Measurements from ENCODE around the gene AFTPH. TPM values are rescaled to one million over a fixed set of nuclear protein-coding genes. Genes with fewer than 3 reads are reported as not detected.

AFTPH gene
- total RNA-seq, 1 experiment from 2014 or later, result 40.5 TPM

DNA sequence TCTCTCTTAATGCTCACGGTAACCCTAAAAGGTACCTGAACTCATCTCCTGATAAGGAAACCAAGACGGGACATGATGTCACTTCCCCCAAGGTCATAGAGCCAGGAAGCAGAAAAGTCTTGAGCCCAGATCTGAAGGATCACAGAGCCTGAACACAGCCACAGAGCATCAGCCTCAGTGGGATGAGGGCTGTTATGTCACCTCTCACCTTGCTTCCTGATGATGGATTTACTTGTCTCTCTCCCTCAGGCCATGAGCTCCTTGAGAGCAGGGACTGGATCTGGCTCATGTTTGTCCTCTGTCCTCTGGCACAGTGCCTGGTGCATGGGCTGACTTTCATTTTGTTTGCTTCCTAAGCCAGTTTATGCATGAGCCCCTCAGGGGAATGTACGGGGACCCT is 75.3 kb downstream of the AFTPH start:
- intact Hi-C loops (cut with micrococcal nuclease; ENCODE audit: unreplicated experiment), result no loop called here
- Histone ChIP-seq H3K4me1 (replicated peaks; ENCODE audit: insufficient read depth) (peaks cover 28% of the 10 kb centered on the region), H3K27ac (no peak overlapping the region), H3K4me2 (peak overlapping the region; percentile 45; the same call in 1 of the 2 replicates), H3K27me3 (ENCODE audit: insufficient read depth, low read depth) (no peaks in the 10 kb centered on the region), H3K4me3 (no peak overlapping the region), H3K9me2 (ENCODE audit: insufficient read depth) (no peaks in the 10 kb centered on the region), H4K20me1 (ENCODE audit: insufficient read depth) (no peaks in the 10 kb centered on the region), H3F3A (ENCODE audit: insufficient read depth, low read depth) (peaks cover 15% of the 10 kb centered on the region; the same call in 1 of the 2 replicates), H3K79me2 (ENCODE audit: low read depth) (no peaks in the 10 kb centered on the region), H3K9me3 (ENCODE audit: insufficient read depth, low read depth) (0 out of 2 replicates have a peak, but pooled peaks cover 4% of the 10 kb centered on the region), H2AFZ (no peak overlapping the region), H3K36me3 (ENCODE audit: low read depth) (no peaks in the 10 kb centered on the region)
- ChIA-PET POLR2A (ENCODE audit: unreplicated experiment) (no interaction called here), CTCF (no interaction called here)
- peak in 1 of 2 experiments; percentile 64 for DNase-seq
- BruUV-seq (replicated peaks), result no TSS peak
- TF ChIP-seq CTCF (conservative IDR thresholded peaks at IDR 0.05) (no peak), EZH2 (IDR thresholded peaks at IDR 0.05; ENCODE audit: low read depth) (no peak)

- BruUV-seq (replicated peaks), result no TSS peak
- Histone ChIP-seq H3K9me2 (ENCODE audit: insufficient read depth) (no peaks in the 10 kb centered on the region), H2AFZ (no peak overlapping the region), H3K79me2 (ENCODE audit: low read depth) (no peaks in the 10 kb centered on the region), H3K27me3 (ENCODE audit: insufficient read depth, low read depth) (no peaks in the 10 kb centered on the region), H3K27ac (no peak overlapping the region), H3K9me3 (ENCODE audit: insufficient read depth, low read depth) (0 out of 2 replicates have a peak, but pooled peaks cover 4% of the 10 kb centered on the region), H4K20me1 (ENCODE audit: insufficient read depth) (no peaks in the 10 kb centered on the region), H3K4me1 (replicated peaks; ENCODE audit: insufficient read depth) (peaks cover 24% of the 10 kb centered on the region), H3K4me3 (no peak overlapping the region), H3K4me2 (no peak overlapping the region), H3F3A (ENCODE audit: insufficient read depth, low read depth) (peaks cover 8% of the 10 kb centered on the region), H3K36me3 (ENCODE audit: low read depth) (no peaks in the 10 kb centered on the region)
- DNase-seq, result no peak
- intact Hi-C loops (cut with micrococcal nuclease; ENCODE audit: unreplicated experiment), result no loop called here
- POLR2A ChIA-PET (ENCODE audit: unreplicated experiment), result no interaction called here
- CTCF ChIA-PET, result no interaction called here
- TF ChIP-seq EZH2 (IDR thresholded peaks at IDR 0.05; ENCODE audit: low read depth) (no peak), CTCF (conservative IDR thresholded peaks at IDR 0.05) (no peak)
These were observed 77.1 kb downstream of the AFTPH start for GRCh38 chr2:64601034-64601754.

GRCh38 chr2:64601785-64602391 is 77.8 kb downstream of the AFTPH start:
- H3K27ac ChIP-seq, result no peak overlapping the region
- ChIA-PET POLR2A (ENCODE audit: unreplicated experiment) (no interaction called here), CTCF (no interaction called here)
- no peaks in the 10 kb centered on the region for H4K20me1 ChIP-seq (ENCODE audit: insufficient read depth)
- H3K9me2 ChIP-seq (ENCODE audit: insufficient read depth), result no peaks in the 10 kb centered on the region
- no peak overlapping the region for H2AFZ ChIP-seq
- peaks cover 28% of the 10 kb centered on the region for H3K4me1 ChIP-seq (replicated peaks; ENCODE audit: insufficient read depth)
- H3K9me3 ChIP-seq (ENCODE audit: insufficient read depth, low read depth), result 0 out of 2 replicates have a peak, but pooled peaks cover 4% of the 10 kb centered on the region
- H3K79me2 ChIP-seq (ENCODE audit: low read depth), result no peaks in the 10 kb centered on the region
- TF ChIP-seq EZH2 (IDR thresholded peaks at IDR 0.05; ENCODE audit: low read depth) (no peak), CTCF (conservative IDR thresholded peaks at IDR 0.05) (no peak)
- BruUV-seq (replicated peaks), result no TSS peak
- no peaks in the 10 kb centered on the region for H3K27me3 ChIP-seq (ENCODE audit: insufficient read depth, low read depth)
- DNase-seq, result no peak
- intact Hi-C loops (cut with micrococcal nuclease; ENCODE audit: unreplicated experiment), result no loop called here
- no peak overlapping the region for H3K4me2 ChIP-seq
- H3F3A ChIP-seq (ENCODE audit: insufficient read depth, low read depth), result peaks cover 13% of the 10 kb centered on the region
- H3K36me3 ChIP-seq (ENCODE audit: low read depth), result no peaks in the 10 kb centered on the region
- H3K4me3 ChIP-seq, result no peak overlapping the region
